NCI-H460 (cell line): ENCODE results near the gene TMEM8B. TPM values are rescaled to one million over a fixed set of nuclear protein-coding genes. Genes with fewer than 3 reads are reported as not detected.

ENCODE experiments used
- DNase-seq: peaks from one replicate; pipeline ENCODE4 v3.0.0-alpha.2; 2016; ENCODE audit warnings: low read depth; ENCODE audit errors: extremely low read depth
- total RNA-seq: library from RNA; depleted of rRNA; stranded (reverse); fragments of >200 nt; shearing (Covaris generic); gene quantifications from 2 replicates; pipeline ENCODE4 v1.2.3, GENCODE V29; 2014

The TMEM8B gene
- total RNA-seq, 1 experiment from 2014 or later: 1.2 TPM

DNA sequence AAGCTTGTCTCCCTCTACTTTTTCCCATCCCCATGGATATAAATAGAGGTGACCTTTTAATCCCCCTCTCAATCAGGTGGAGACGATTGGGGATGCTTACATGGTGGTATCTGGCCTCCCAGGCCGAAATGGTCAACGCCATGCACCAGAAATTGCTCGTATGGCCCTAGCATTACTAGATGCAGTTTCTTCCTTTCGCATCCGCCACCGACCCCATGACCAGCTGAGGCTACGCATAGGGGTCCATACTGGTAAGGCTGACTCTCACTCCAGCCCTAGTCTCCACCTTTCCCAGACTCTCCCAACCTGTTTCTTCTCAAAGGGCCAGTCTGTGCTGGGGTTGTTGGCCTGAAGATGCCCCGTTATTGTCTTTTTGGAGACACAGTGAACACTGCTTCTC, 20.6 kb upstream of the TMEM8B start:
- DNase-seq: no peak

DNA sequence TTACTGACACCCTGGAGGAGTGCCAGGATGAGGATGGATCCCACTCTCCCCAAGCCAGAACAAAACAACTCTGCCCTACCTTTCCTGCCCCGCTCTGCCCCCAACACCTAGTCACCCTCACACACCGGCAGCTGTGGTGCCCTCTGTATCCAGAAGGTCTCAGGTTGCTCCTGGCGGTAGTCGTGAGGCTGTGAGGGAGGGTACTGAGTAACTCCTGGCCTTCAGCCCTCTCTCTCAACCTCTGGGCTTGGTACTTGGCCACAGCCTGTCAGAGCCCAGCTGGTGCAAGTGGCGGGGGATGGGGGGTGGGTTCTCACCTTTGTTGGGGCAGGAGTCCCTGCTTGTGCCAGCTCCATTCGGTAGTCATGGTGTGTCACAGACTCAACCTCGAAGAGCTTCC, 18.9 kb upstream of the TMEM8B start:
- DNase-seq: no peak

DNA sequence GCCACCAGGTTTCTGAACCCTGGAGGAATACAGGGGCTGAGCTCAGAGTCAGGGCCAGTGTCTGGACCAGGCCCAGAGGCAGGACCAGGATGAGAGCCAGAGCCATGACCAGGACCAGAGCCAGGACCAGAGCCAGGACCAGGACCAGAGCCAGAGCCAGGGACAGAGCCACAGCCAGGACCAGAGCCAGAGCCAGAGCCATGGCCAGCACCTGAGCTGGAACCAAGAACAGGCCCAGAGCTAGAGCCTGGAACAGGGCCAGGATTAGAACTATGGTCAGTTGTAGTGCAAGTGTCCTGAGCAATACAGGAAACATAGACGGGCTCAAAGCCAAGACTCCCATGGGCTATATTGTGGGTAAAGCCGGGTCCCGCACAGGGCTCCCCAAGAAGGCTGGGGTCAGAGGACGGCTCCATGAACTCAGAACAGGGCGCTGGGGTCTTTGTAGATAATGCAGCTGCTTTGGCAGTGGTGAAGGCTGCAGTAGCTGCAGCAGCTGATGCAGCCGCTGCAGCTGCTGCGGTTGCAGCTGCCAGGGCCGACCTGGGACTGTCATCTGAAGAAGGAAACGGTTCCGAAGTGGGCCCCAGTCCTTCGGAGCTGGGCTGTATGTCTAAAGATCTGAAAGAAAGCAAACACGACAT, 17.5 kb upstream of the TMEM8B start:
- DNase-seq: no peak

DNA sequence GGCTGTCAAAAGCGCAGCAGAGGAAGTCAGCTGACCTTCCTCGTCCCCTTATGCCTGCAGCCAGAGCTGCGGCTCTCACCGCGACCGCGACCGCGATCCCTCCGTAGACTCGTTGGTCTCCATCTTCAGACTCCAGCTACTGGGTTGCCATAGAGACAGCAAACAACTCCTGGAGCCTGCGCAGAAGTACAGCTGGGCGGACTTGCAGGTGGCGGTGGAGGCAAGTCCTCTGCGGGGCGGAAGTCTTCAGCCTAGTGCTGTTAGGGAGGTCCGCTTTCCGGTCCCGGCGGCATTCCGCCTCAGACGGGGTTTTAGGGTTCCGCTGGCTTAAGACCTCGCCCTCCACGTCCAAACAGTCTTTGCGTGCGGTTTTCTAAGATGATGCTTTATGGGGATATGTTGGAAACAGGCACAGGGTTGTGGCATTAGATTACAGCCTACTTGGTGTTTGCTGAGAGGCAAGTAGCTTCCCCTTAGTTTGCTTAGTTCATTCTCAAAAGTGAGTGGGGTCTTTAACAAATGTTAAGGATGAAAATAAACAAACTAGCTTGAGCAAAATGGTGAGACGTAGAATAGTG, 16.9 kb upstream of the TMEM8B start, which contains the start of gene SPAG8:
TSS of gene SPAG8 (minus strand) at position 238 of the 578 bp plus-strand sequence. CDS start at position 123, 115 bp downstream.
- DNase-seq: peak; percentile 57

DNA sequence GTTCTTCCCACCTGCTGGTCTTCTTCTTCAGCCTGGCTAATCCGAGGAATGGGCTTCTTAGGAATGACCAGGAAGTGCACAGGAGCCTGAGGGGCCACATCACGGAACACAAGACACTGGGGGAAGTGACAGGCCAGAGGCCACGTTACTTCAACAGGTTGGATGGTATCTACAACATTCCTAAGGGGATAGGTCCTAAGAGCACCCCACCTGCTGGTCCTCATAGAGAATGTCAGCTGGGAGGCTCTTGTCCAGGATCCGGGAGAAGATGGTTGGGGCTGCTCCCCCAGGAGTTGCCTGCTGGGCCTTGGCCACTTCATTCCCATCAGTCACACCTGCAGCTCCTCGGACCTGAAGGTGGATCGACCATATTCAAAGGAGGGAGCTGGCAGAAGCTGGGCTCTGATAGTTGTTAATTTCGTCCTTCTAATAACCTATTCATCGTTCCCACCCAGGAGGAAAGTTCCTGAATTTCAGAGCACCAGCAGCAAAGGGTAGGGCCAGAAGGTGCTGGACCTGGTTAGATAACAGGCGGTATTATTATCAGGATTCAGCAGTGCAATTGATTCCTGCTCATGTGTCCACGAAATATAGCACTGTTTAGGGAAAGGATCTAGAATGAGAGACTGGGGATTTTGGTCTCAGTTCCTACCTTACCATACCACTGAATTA, 15.5 kb upstream of the TMEM8B start:
- DNase-seq: peak; percentile 23

DNA sequence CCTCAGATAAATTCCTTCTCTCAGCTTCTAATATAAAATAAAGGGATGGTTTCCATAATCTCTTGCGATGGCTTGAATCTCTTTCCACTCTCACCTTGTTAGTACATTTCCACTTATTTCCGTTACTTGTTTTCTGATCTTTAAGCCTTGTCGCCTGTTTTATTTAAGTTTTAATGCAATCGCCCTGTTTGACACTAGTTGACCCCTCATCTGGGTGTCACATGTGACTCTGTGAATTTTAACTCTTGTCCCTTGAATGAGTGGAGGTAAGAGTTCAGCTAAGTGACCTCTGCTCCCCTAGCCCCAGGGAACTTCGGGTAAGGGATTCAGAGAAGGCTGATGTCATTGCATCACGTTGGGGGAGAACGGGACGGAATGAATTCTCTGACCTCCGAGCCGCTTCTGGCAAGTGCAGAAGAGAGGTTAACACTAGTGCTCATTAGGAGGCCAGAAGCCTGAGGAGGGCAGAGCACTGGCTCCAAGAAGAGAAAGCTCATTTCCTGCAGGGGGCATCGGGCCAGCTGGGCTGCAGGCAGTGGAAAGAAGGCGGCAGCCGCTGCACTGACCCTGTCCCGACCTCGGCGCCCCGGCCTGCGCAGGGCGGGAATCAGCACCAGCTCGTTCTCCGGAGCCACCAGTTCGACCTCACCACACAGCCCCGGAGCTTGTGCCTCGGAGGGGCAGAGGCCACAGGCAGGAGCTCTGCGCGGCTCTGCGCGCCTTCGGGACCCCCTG, 14.8 kb upstream of the TMEM8B start:
- DNase-seq: peak; percentile 25

DNA sequence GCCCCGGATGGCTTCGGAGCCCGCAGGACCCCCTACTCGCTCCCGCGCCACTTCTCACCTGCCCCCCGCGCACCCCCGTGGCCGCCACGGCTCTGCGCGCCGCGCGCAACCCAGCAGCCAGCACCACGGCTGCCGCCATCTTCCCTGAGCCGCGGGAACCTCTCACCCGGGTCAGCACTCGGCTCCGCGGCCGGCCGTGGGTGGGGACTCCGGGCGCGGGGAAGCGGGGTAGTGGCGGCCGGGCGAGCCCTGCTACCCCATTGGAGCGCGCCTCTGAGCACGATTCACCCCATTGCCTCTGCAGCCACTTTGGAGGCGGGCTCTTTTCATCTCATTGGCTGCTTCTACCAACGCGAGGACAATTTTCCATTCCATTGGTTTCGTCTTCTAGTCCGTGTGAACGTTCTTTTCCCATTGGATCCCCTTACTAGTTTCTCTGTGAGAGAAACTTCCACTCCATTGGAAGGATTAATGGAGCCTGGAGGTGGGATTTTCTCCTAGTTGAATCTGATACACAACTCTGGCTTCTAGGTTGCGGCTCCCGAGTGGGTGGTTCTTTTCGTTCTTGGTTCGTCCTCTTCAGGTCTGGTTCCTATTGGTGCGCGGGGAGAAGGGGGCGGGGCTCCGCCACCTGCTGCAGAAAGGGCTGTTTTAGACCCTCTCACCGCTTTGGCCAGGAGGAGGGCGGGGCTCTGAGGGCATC, 14.0 kb upstream of the TMEM8B start, which contains the start of gene HINT2:
TSS of gene HINT2 (minus strand) at position 202 of the 703 bp plus-strand sequence. CDS start at position 139, 63 bp downstream.
- peak; percentile 96 for DNase-seq

DNA sequence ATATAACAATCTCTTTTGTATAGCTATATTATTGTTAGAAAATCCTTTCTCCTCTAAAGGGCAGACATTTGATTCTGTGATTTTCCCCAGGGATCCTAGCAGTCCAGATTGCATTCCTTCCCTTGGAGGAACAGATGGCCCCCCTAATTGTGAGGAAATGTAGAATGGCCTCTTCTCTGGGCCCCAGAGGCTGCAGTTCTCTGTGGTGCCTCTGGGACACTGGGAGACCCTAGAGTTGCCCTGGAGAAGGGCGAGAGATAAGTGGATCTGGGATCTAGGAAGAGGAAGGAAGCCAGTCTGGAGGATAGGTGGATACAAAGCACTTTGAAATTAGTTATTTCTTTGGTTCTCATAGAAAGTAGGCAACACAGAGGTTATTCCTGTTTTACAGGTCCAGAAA, 12.3 kb upstream of the TMEM8B start:
- DNase-seq: no peak

DNA sequence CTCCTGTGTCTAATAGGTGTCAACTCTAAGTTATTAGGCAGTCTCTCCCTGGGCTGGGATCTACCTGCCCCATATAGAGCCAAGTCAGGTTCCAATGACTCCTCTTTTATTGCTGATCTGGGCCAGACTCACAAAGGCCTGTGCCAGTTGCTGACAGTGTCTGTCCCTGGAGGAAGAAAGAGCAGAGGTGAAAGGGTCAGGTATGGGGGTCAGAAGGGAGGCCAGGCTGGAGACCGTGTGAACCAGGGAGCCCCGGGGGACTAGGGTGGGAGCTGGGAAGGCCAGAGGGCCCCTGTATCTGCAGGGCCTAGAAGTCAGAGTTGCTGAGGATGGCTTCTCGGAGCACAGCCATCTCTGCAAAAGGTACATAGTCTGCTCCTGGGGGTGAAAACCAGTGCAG, 10.7 kb upstream of the TMEM8B start:
- no peak for DNase-seq

DNA sequence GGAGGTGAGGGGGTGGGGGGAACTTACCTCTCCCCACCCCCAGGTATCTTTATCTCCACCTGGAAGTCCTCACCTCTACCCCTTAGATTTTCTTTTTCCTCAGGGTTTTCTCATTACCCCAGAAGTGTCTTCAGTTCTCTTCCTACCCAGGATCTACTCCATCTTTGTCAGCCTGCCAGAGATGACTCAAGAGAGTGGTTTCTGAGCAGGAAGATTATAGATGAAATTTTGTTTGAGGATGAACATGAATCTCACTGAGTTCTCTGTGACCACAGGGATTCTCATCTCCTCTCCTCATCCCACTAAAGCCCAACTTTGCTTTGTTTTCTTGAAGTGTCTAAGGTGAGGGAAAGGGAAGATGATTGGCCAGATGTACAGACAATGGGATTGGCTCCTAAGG, 9.0 kb upstream of the TMEM8B start:
- DNase-seq: no peak

DNA sequence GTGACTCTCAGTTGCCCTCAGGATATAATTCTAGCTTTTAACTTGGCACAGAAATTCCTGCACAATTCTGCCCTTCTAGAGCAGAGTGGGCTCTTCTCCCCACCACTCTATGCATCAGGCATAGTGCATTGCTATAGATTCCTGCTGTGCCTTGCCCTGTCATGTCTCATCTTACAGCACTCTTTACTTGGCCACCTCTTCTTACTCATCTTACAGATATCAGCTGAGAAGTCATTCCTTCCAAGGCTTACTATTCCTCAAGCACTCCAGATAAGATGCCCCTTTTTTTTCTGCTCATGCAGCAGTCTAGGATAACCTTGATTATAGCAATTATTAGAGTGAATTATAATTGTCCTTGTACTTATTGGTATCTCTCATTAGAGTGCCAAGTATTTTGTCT, 6.1 kb upstream of the TMEM8B start:
- DNase-seq: no peak

DNA sequence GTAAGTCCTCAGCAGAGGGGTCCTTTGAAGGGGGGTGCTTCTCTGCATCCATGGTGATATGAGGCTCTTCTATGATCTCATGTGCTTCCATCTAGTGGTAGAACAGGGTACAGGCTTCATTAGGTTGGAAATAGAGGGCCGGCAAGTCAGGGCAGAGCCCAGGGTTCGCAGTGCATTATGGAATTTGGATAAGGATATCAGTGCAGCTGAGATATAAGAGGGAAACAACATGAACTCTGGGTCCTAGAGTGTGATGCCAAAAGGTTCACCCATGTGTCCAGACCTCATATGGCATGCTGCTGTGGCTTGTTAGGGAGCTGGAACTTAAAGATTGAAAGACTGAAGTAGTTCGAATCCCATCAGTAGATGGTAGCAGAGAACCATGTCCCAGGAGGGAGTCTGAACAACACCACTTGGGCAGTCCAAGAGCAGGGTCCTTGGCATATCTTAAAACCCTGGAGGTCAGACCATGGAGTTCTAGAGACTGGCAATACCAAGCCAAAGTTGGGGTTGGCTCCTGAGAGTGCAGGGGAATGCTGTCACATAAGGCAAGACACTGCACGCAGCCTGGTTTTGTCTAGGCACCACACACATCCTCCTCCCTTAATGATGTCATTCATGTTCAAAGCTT, 2.8 kb upstream of the TMEM8B start:
- peak; percentile 36 for DNase-seq

DNA sequence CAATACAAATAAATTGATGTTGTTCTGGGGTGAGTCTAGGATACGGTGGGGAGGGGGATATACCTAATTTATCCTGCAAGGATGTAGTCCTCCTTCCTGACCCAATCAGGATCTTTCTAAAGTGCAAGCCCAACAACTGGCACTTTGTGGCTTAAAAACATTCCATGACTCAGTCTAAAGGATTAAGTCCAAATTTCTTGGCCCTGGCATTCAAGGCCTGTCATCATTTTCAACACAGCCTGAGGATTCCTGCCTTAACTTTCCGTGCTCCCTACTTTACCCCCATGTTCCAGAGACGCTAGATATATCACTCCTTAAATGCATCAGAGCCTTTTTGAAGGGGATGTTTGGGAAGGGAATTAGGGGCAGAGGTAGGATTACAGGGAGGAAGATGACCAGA, 1.5 kb upstream of the TMEM8B start:
- no peak for DNase-seq

DNA sequence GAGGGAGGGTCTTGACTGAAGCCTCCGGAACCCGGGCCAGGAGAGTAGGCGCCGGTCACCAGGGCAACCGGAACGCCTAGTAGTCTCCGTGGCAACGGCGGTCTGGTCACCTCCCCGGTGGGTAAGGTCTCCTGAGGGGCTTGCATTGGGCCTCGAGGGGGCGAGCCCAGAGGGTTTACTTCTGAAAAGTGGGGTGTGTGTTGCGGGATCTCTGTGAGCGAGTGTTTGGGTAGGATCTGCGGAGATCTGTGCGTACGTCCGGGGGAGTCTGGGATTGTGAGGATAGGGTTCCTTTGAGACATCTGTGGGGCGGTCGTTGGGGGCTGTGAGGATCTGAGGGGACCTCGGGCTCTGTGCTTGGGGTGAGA, 328 bp upstream of the TMEM8B start, which contains the start of gene FAM221B:
TSS of gene FAM221B (minus strand) at position 17 of the 368 bp plus-strand sequence. CDS start 2,571 bp downstream, outside the sequence.
- no peak for DNase-seq

DNA sequence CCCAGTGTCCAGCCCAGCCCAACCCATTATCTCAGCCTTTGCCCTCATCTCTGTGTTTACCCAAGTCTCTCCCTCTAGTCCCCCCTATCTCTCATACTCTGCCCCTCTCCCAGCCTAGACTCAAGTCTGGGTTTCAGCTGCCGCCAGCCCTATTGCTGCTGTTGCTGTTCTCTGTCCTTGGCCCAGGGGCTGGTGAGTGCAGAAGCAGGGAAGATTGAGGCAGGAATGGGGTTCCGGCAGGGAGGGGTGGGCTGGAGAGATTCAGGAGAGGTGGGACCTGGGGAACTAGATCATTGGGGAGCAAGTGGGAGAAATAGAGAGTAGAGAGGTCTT, 702 bp downstream of the TMEM8B start:
- DNase-seq: no peak

DNA sequence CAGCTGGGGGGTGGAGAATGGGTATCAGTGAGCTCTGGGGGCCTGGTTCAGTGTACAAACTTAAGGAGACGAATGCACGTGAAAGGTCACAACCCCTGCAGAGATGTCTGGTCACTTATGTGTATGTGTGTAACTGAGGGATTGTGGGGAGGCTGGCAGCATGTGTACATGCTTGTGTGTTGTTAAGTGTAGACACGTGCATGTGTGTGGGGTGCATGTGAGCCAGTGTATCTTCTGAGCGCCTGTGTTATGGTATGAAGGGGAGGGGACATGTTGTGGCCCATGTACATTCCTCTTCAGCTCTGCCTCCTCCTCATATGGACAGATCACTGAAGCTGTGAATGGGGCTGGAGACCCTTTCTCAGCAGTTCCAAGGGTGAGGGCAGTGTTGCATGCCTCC, 2.0 kb downstream of the TMEM8B start:
- no peak for DNase-seq

DNA sequence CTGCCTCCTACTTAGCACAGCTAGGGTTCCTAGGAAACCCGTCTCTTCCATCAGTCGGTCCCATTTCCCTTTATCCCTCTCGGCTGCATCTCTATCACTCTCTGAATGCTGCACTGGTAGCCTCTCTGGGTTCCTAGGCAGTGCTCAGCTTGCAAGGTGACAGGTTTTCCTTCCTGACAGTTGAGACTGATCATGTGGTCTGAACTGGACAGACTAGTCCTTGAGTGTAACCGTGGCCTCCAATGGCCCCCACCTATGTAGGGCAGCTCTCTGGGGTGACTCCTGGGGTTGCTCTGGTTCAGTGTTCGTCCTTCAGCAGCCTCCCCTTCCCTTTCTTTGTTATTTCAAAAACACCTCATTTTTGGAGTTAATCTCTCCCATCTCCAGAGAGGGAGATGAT, 3.8 kb downstream of the TMEM8B start:
- no peak for DNase-seq

DNA sequence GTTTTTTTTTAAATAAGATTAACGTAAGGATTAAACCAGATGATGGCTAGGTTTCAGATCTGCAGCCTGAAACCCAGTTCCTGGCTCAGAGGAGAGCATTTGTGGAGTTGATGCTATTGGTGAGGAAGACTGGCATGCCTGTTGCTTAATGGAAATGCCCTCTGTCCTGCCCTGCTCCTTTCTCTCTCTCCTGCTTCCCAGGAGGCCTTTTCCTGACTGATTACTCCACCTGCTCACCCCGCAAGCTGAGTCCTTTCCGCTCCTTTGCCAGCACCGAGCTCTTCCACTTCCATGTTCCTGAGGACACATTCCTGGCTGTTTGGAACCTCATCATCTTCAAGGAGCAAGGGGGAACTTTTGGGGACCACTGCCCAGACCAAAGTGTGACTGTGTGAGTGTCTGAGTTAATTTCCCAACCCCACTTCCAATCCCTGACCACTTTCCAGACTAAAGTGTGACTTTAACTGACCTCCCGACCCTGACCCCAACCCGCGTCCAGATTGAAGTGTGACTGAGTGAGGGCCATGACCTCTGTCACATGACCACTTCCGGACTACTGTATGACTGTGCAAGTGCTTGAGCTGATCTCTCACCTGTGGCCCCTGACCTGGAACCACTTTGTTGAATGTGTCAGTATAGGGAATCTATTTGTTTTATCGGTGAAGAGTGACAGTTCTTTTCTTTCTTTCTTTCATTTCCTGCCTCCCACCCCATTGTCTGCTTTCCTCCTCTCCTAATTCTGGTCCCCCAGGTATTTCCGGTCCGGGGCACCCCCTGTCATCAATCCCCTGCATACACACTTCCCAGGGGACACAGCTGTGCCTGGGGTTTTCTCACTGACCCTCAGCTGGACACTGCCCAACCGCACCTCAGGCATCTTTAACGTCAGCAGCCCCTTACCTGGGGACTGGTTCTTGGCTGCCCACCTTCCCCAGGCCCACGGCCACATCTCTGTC, 5.5 kb downstream of the TMEM8B start:
- no peak for DNase-seq

DNA sequence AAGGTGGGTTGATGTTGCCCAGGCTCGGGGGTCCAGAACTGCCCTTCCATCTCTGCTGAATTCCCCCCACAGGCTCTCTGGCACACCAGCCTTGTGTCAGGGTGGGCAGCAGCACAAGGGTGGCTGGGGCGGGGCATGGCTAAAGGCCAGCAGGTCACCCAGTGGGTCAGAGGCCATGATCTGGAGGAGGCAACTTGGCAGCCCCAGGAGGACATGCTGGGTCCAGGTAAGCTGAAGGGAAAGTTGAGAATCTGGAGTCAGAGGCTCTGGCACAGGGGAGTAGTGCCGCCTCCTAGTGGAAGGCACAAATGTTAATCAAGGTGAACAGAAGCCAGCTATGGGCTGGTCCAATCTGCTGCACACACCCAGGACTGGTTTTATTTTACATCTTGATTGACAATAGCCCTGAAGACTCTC, 6.2 kb downstream of the TMEM8B start:
- no peak for DNase-seq
